Ramos (cell line): ENCODE data around the gene PDE2A.

Experiments
- in situ Hi-C: fragments of 300-500 bp; cut with MboI; formaldehyde crosslinking; loops from one replicate; pipeline ENCODE4 v1.14.3; 2022; ENCODE audit warnings: low sequenced_read_pairs; ENCODE audit not compliant: unreplicated experiment

Gene PDE2A

GRCh38 chr11:72705442-72706365, 31.5 kb upstream of the PDE2A start:
- in situ Hi-C loops: no loop called here

GRCh38 chr11:72704783-72705265, 30.6 kb upstream of the PDE2A start:
- in situ Hi-C loops: no loop called here

GRCh38 chr11:72704028-72704782, 30.0 kb upstream of the PDE2A start:
- in situ Hi-C loops: no loop called here

- in situ Hi-C loops: no loop called here
Measured at GRCh38 chr11:72703267-72704008, 29.2 kb upstream of the PDE2A start.

- in situ Hi-C loops: no loop called here
Measured at GRCh38 chr11:72702577-72703241, 28.5 kb upstream of the PDE2A start.

- in situ Hi-C loops: no loop called here
Measured at GRCh38 chr11:72702096-72702495, 27.9 kb upstream of the PDE2A start.

GRCh38 chr11:72701466-72701865, 27.2 kb upstream of the PDE2A start:
- in situ Hi-C loops: no loop called here

GRCh38 chr11:72700146-72700545, 25.9 kb upstream of the PDE2A start:
- in situ Hi-C loops: no loop called here

GRCh38 chr11:72697814-72698213, 23.6 kb upstream of the PDE2A start:
- in situ Hi-C loops: no loop called here

- in situ Hi-C loops: no loop called here
Measured at GRCh38 chr11:72696866-72697700, 22.9 kb upstream of the PDE2A start.

GRCh38 chr11:72695354-72695753, 21.1 kb upstream of the PDE2A start:
- in situ Hi-C loops: no loop called here

GRCh38 chr11:72693271-72693968, 19.2 kb upstream of the PDE2A start:
- in situ Hi-C loops: no loop called here

GRCh38 chr11:72692498-72693237, 18.4 kb upstream of the PDE2A start:
- in situ Hi-C loops: no loop called here

GRCh38 chr11:72690166-72690565, 15.9 kb upstream of the PDE2A start:
- in situ Hi-C loops: no loop called here

GRCh38 chr11:72688929-72689328, 14.7 kb upstream of the PDE2A start:
- in situ Hi-C loops: no loop called here

- in situ Hi-C loops: no loop called here
Measured at GRCh38 chr11:72688486-72688885, 14.3 kb upstream of the PDE2A start.

GRCh38 chr11:72687326-72687725, 13.1 kb upstream of the PDE2A start:
- in situ Hi-C loops: no loop called here

- in situ Hi-C loops: no loop called here
Measured at GRCh38 chr11:72686639-72687220, 12.5 kb upstream of the PDE2A start.
